ENCODE results near the gene TPRA1. TPM values are rescaled to one million over a fixed set of nuclear protein-coding genes. Genes with fewer than 3 reads are reported as not detected.

Gene TPRA1
- total RNA-seq, 4 donors from 2014 or later: 50.3 to 75.3 (median 67.5) TPM

- 55 to 56% methylated on average over 3 of the region's 3 CpGs for WGBS, 2 donors
- Histone ChIP-seq H3K4me3 (no peak overlapping the region), H3K9me3 (no peaks in the 10 kb centered on the region), H3K4me1 (no peaks in the 10 kb centered on the region), H3K27ac (no peak overlapping the region), H3K27me3 (no peaks in the 10 kb centered on the region), H3K36me3 (no peaks in the 10 kb centered on the region)
- no peak for DNase-seq (ENCODE audit: low spot score in 2 of 2)
- no peak for TF ChIP-seq EP300 (IDR thresholded peaks at IDR 0.05)
- no peak for TF ChIP-seq POLR2A (IDR thresholded peaks at IDR 0.05)
These were observed 47.0 kb upstream of the TPRA1 start for GRCh38 chr3:127637546-127637945.

- TF ChIP-seq EP300 (IDR thresholded peaks at IDR 0.05): no peak
- TF ChIP-seq, protein P1, sequence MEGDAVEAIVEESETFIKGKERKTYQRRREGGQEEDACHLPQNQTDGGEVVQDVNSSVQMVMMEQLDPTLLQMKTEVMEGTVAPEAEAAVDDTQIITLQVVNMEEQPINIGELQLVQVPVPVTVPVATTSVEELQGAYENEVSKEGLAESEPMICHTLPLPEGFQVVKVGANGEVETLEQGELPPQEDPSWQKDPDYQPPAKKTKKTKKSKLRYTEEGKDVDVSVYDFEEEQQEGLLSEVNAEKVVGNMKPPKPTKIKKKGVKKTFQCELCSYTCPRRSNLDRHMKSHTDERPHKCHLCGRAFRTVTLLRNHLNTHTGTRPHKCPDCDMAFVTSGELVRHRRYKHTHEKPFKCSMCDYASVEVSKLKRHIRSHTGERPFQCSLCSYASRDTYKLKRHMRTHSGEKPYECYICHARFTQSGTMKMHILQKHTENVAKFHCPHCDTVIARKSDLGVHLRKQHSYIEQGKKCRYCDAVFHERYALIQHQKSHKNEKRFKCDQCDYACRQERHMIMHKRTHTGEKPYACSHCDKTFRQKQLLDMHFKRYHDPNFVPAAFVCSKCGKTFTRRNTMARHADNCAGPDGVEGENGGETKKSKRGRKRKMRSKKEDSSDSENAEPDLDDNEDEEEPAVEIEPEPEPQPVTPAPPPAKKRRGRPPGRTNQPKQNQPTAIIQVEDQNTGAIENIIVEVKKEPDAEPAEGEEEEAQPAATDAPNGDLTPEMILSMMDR (IDR thresholded peaks at IDR 0.05): no peak
- TF ChIP-seq POLR2A (IDR thresholded peaks at IDR 0.05): no peak
- Histone ChIP-seq H3K9me3 (no peaks in the 10 kb centered on the region), H3K27me3 (peaks cover 0 to 16% of the 10 kb centered on the region in 2 donors), H3K4me1 (peaks cover 0 to 14% (median 5%) of the 10 kb centered on the region in 4 donors), H3K27ac (no peak overlapping the region), H3K36me3 (no peaks in the 10 kb centered on the region), H3K4me3 (no peak overlapping the region)
- no peak for DNase-seq (ENCODE audit: low spot score in 2 of 2)
- 86 to 90% methylated on average over 12 of the region's 12 CpGs for WGBS, 2 donors
These were observed 44.1 kb upstream of the TPRA1 start for GRCh38 chr3:127634653-127635052.

DNA sequence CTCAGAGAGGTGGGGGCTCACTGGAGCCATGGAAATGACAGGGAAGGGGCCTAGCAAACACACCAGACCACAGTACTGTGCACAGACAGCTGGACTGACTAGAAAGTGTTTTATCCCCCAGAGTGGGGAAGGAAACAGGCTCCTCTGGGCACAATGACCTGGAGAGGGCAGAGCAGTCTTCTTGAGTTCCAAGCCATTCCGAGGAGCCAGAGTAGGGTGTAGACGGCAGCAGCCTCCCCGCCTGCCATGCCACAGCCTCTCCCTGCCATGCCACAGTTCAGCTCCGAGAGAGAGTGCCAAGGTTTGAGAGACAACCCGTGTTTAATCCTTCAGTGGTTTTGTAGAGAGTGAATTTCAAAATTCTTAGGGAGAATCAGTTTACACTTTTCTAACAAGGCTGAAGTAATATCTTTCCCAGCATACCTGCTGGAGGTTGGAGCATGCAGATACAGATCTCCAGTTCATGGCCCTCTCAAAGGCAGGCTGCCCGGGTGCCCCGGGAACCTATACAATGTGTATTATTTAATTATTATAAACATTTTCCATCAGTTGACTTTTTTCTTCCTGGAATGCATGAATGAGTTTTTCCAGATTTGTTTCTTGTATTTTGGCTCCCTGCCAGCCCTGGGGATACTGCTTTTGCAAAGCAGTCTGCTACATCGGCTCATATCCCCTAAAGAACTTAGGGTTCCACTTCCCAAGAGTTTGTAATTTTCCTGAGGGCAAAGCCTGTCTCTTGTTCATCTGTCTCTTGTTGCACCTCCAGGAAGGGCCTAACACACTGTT is 41.7 kb upstream of the TPRA1 start:
- H3K27me3 ChIP-seq: peaks cover 0 to 18% of the 10 kb centered on the region in 2 donors
- no peak for DNase-seq (ENCODE audit: low spot score in 2 of 2)
- WGBS, 2 donors: 60 to 62% methylated on average over 7 to 8 of the region's 8 CpGs

GRCh38 chr3:127630811-127631714 is 40.5 kb upstream of the TPRA1 start:
- Histone ChIP-seq H3K9me3 (no peaks in the 10 kb centered on the region), H3K36me3 (no peaks in the 10 kb centered on the region), H3K27me3 (peaks cover 0 to 18% of the 10 kb centered on the region in 2 donors), H3K4me1 (peaks cover 0 to 25% (median 9%) of the 10 kb centered on the region in 4 donors), H3K4me3 (no peak overlapping the region), H3K27ac (no peak overlapping the region)
- TF ChIP-seq EP300 (IDR thresholded peaks at IDR 0.05) (no peak), POLR2A (IDR thresholded peaks at IDR 0.05) (no peak)
- TF ChIP-seq, protein P1 (IDR thresholded peaks at IDR 0.05): no peak
- no peak for DNase-seq (ENCODE audit: low spot score in 2 of 2)
- WGBS, 2 donors: 86 to 90% methylated on average over 12 of the region's 12 CpGs

More for the DNA sequence above, 41.7 kb upstream of the TPRA1 start:
- no peak for TF ChIP-seq POLR2A (IDR thresholded peaks at IDR 0.05)
- TF ChIP-seq, protein P1 (IDR thresholded peaks at IDR 0.05): no peak
- TF ChIP-seq EP300 (IDR thresholded peaks at IDR 0.05): no peak
- H3K4me3 ChIP-seq: no peak overlapping the region
- H3K9me3 ChIP-seq: no peaks in the 10 kb centered on the region
- H3K36me3 ChIP-seq: no peaks in the 10 kb centered on the region
- no peak overlapping the region for H3K27ac ChIP-seq
- peaks cover 0 to 25% (median 9%) of the 10 kb centered on the region in 4 donors for H3K4me1 ChIP-seq

DNA sequence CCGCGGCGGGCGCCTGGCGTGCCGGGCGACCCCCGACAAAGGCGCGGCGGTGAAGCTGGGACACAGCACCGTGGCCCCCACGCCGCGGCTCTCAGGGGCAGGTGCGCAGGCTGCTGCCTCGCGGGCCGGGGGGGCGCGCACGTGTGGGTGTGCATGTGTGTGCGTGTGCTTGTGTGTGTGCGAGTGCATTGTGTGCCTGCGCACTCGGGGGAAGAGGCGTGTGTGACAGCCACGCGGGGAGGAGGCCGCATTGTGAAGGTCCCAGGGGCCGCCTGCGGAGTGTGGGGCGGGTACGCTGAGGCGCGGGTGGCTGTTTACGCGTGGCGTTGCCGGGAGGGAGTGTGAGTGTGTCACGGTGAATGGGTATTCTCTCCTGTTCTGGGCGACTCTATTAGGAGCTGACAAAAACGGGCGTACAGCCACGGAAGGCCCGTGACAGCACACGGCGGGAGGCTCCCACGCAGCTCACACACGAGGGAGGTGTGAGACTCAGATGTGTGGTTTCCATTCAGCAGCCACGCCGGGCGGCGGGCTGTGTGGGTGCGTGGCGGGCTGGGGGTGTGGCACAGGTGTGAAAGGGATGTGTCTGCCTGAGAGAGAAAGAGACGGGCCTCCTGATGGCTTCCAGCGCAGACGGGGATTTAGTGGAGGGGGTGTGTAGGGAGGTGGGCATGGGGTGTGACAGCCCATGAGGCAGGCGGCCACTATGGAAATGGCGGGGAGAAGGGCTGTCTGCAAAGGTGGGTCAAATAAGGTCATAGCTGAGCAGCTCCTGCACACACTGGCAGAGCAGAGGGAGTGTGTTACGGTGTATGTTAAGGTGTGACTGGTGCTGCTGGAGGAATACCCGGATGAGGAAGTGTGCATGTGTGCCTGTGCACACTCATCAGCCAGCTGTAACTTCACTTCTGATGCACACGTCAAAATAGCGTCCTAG is 39.2 kb upstream of the TPRA1 start:
- Histone ChIP-seq H3K27ac (peak overlapping the region in 1 of 4 donors; percentile 66), H3K36me3 (no peaks in the 10 kb centered on the region), H3K4me3 (peak overlapping the region; percentile 44 to 65 (median 48)), H3K27me3 (peaks cover 0 to 18% of the 10 kb centered on the region in 2 donors), H3K9me3 (no peaks in the 10 kb centered on the region), H3K4me1 (peaks cover 0 to 25% (median 9%) of the 10 kb centered on the region in 4 donors)
- TF ChIP-seq EP300 (IDR thresholded peaks at IDR 0.05): no peak
- TF ChIP-seq, protein P1 (IDR thresholded peaks at IDR 0.05): no peak
- no peak for TF ChIP-seq POLR2A (IDR thresholded peaks at IDR 0.05)
- WGBS, 2 donors: 22 to 23% methylated on average over 35 to 50 of the region's 65 CpGs
- DNase-seq (ENCODE audit: low spot score in 2 of 2): no peak
